ENCODE measurements around the gene PLCL2.

GRCh38 chr3:16848007-16848406 is 36.7 kb upstream of the PLCL2 start:
- TF ChIP-seq POLR2AphosphoS5 (IDR thresholded peaks at IDR 0.05) (no peak), CTCF (IDR thresholded peaks at IDR 0.05) (no peak)
